NCI-H226 (cell line): Measurements from ENCODE around the gene PGAM5.
A peak's percentile ranks its signal among the peaks of the same experiment; 100 is the strongest.
"Not testable (repeated sequence)": the region's sequence is repeated elsewhere in the genome, so short reads cannot be mapped to it uniquely, and the experiment has no call there.

Experiments
- DNase-seq: peaks from one replicate; pipeline ENCODE4 v3.0.0-alpha.2; 2015

The PGAM5 gene

DNA sequence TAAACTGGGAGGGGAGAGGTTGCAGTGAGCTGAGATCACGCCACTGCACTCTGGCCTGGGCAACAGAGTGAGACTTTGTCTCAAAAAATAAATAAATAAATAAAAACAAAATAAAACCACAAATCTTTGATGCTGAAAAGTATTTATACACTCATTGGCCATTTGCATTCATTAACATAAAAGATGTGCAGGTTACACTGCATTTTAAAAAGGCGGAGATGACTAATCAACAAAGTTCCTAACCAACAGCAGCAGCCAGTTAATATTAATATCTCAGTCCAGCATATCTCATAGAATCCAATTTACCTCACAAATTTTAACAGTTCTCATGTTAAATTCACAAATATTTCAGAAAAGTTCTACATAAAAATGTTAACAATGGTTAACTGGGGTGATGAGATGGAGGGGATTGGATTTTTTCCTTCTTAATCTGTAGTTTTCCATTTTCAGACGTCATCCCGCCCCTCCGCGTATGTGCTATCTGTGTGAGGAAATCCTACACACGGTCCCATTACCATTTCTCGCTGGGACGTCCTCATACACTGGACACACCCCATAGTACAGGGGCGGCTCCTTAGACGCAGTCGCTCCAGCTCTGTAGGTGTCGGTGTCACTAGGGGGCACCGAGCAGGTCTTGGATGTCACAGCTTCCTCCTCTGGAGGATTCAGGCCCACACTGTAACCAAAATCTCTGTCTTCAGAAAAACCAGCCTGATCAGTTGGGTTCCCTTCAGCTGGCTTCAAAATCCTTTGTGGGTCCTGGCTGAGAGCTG is 43.7 kb downstream of the PGAM5 start:
- DNase-seq, result no peak

GRCh38 chr12:132758825-132759224 is 48.2 kb downstream of the PGAM5 start:
- not testable (repeated sequence) for DNase-seq

GRCh38 chr12:132759359-132759758 is 48.7 kb downstream of the PGAM5 start:
- no peak for DNase-seq

- DNase-seq, result peak; percentile 53
Measured at GRCh38 chr12:132761032-132761920, 50.6 kb downstream of the PGAM5 start, which contains the start of gene ANKLE2. ANKLE2 (minus strand) TSS chr12:132761832; CDS start chr12:132761798, 34 bp downstream.

DNA sequence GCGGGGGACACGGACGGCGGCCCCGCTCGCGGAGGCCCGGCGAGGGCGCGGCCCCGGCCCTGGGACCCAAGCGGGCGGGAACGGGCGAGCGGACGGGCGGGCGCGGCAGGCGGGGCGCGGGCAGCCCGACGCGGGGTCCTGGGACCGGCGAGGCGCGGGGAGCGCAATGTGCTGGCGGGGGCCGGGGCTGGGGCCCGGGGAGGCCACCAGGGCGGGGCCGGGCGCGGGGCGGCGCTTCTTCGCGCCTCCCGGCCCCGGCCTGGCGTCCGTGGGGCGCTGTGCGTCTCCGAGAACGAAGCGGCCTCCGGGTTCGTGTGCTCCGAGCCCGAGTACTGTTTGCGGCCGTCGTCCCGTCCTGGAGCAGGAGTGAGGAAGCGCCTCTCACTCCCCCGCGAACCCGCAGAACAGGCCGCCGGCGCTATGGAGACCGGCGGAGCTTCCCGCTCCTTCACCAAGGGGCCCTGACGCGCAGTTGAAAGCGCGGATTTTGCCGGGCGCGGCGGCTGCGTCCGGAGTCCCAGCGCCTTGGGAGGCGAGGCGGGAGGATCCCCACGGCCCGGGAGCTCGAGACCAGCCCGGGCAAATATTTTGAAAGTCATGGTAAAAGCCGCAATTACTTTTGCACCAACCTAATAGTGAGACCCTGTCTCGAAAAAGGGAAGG is 51.4 kb downstream of the PGAM5 start:
- peak; percentile 89 for DNase-seq

DNA sequence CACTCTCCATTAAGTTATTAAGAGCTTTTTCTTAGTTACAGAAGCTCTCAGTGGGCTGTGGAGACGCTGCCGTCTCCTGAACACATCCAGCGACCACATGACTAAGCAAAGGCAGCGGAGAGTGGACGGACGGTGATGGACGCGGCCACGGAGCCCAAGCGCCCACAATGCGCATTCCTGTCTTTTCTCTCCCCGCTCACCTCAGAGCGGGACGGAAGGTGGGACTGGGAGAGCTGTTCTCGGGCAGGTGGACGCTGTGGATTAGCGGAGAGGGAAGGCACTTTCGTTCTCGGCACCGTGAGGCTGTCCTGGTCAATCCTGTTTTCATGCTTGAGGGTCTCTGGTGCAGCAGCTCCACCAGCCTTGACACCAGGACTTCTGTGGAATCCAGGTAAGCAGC is 53.6 kb downstream of the PGAM5 start:
- no peak for DNase-seq

GRCh38 chr12:132765361-132765760 is 54.7 kb downstream of the PGAM5 start:
- no peak for DNase-seq

- no peak for DNase-seq
Measured at GRCh38 chr12:132766380-132767085, 55.9 kb downstream of the PGAM5 start.

DNA sequence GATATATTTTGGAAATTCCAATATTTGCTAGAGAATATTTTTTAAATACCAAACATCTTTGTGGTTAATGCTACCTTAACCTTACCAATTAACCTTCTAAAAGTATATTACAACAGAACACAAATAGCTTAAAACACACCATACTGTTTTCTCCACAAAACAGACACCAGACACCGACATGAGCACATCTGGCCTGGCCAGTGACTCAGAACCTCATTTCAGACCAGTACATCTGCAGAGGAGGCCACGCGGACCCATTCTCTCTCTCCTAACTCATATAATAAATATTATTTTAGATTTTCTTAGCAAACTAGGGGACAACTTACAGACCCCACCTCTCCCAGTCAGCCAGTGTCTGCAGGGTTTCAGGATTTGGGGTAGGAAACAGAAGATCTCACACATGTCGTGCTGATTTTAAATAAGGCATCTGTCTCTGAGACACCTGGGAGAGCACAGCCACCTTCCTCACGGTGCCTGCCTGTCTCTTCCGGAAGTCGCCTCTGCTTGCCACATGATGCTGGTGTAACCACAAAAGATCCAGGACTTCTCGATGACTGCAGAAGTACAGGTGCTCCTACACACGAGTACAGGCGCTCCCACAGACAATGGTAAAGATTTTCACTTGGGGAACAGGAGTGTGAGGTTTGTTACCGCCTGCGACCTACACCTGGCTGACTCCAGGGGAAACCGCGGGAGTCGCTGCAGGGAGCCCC is 60.6 kb downstream of the PGAM5 start:
- no peak for DNase-seq
